HUES64 (cell line): ENCODE results near the gene TNFSF4.

ENCODE experiments used
- H3K27ac ChIP-seq: 2 replicates; pipeline ENCODE4 v1.7.0; 2013; ENCODE audit warnings: low read depth, low read length, inconsistent platforms
- H3K27me3 ChIP-seq: 2 replicates; pipeline ENCODE4 v1.6.1; 2013; ENCODE audit warnings: mild to moderate bottlenecking, low read length; ENCODE audit not compliant: insufficient read depth
- H3K36me3 ChIP-seq: 2 replicates; pipeline ENCODE4 v1.6.1; 2013; ENCODE audit warnings: mild to moderate bottlenecking, low read length; ENCODE audit not compliant: insufficient read depth
- H3K4me1 ChIP-seq: 2 replicates; pipeline ENCODE4 v1.6.1; 2013; ENCODE audit warnings: mild to moderate bottlenecking, low read length, moderate library complexity; ENCODE audit not compliant: insufficient read depth
- H3K4me3 ChIP-seq: 2 replicates; pipeline ENCODE4 v1.5.1; 2013; ENCODE audit warnings: mild to moderate bottlenecking, low read length, moderate library complexity
- H3K9ac ChIP-seq: 2 replicates; pipeline ENCODE4 v1.6.1; 2013; ENCODE audit warnings: mild to moderate bottlenecking, low read depth, low read length
- H3K9me3 ChIP-seq: 2 replicates; pipeline ENCODE4 v1.6.1; 2013; ENCODE audit warnings: low read depth, low read length; ENCODE audit not compliant: insufficient read depth
- WGBS: fragments of 150-250, 120-280 bp; methylation state at CpG from one replicate; pipeline ENCODE4 v1.1.7; 2013; ENCODE audit warnings: missing lambda C conversion rate; 5-methylcytosine and 5-hydroxymethylcytosine counted together

Gene TNFSF4

GRCh38 chr1:173210283-173210682 lies 3.2 kb upstream of the TNFSF4 start:
- H3K27me3 ChIP-seq, result peaks cover 42% of the 10 kb centered on the region
- H3K36me3 ChIP-seq, result no peaks in the 10 kb centered on the region
- H3K27ac ChIP-seq, result no peak overlapping the region
- 87% methylated on average over 2 of the region's 2 CpGs for WGBS
- H3K9ac ChIP-seq, result no peak overlapping the region
- no peaks in the 10 kb centered on the region for H3K9me3 ChIP-seq
- H3K4me1 ChIP-seq, result peaks cover 9% of the 10 kb centered on the region; the same call in 1 of the 2 replicates
- no peak overlapping the region for H3K4me3 ChIP-seq

GRCh38 chr1:173208868-173209267 lies 1.7 kb upstream of the TNFSF4 start:
- no peaks in the 10 kb centered on the region for H3K36me3 ChIP-seq
- H3K9me3 ChIP-seq, result no peaks in the 10 kb centered on the region
- H3K4me3 ChIP-seq, result no peak overlapping the region
- H3K4me1 ChIP-seq, result peaks cover 9% of the 10 kb centered on the region; the same call in 1 of the 2 replicates
- no peak overlapping the region for H3K9ac ChIP-seq
- peaks cover 42% of the 10 kb centered on the region for H3K27me3 ChIP-seq
- whole genome bisulfite sequencing, result 90% methylated on average over 4 of the region's 4 CpGs
- H3K27ac ChIP-seq, result no peak overlapping the region

- Histone ChIP-seq H3K27ac (no peak overlapping the region), H3K9me3 (no peaks in the 10 kb centered on the region), H3K36me3 (no peaks in the 10 kb centered on the region), H3K9ac (no peak overlapping the region), H3K27me3 (peaks cover 42% of the 10 kb centered on the region), H3K4me3 (no peak overlapping the region), H3K4me1 (peaks cover 9% of the 10 kb centered on the region; the same call in 1 of the 2 replicates)
- WGBS, result 100% methylated on average over 1 of the region's 1 CpG
Observed at GRCh38 chr1:173208146-173208545, 1.0 kb upstream of the TNFSF4 start.

DNA sequence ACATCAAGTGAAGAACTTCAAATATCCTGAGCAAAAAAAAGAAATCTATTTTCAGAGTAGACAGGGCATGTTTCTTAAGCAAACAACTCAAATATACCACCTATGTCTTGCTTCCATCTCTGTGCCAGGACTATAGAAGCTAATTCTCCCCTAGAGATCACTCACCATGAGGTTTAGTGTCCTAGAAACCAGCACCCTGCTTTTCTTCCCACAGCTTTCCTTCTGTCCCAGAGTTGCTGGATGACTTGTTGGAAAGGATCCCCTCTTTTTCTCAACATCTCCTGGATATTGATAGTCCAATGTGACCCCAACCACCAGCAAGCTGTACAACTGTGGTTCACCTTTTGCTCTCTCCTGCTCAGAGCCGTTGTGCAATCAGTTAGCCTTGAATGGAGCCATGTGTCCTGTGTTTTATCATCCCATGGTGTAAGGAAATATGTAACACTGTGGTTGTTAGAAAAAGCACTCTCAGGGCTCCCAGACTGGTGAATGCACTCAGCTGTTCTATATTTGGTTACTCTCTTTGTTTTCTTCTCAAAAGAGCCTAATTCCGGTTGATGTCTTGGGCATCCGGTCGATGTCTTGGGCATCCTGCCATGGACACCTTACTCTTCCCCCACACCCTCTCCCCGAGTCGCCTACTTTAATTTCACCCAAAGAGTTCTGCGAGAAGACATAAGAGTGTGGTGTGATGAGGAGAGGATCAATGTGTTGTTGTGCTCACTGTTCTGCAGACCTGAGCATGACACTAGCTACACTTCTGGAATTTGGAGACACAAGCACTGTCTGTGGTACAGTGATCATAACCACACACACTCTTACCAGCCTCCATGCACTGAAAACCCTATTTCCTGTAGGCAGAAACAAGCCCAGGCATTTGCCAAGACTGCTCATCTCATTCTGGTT lies 1.7 kb downstream of the TNFSF4 start:
- Histone ChIP-seq H3K4me1 (peaks cover 7% of the 10 kb centered on the region), H3K36me3 (no peaks in the 10 kb centered on the region), H3K4me3 (no peak overlapping the region), H3K27ac (no peak overlapping the region), H3K9ac (no peak overlapping the region), H3K9me3 (no peaks in the 10 kb centered on the region), H3K27me3 (peaks cover 19% of the 10 kb centered on the region)
- WGBS, result 97% methylated on average over 5 of the region's 7 CpGs

DNA sequence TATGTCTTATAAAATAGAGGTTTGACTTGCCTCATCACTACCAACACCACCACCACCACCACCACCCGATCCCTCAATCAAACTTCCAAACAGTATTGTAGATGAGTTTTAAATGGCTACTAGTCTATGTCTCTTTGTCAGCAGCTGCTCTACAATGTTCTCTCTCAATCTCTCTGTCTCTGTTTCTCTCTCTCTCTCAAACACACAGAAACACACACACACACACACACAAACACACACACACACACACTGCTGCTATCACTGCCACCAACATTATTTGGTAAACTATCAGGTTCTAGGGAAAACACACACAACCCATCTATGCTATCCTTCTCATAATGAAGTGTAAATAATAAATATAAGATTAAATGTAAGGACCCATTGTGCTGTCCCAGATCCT lies 2.4 kb downstream of the TNFSF4 start:
- H3K4me3 ChIP-seq, result no peak overlapping the region
- H3K27ac ChIP-seq, result no peak overlapping the region
- no peak overlapping the region for H3K9ac ChIP-seq
- peaks cover 6% of the 10 kb centered on the region; the same call in 1 of the 2 replicates for H3K4me1 ChIP-seq
- no peaks in the 10 kb centered on the region for H3K36me3 ChIP-seq
- WGBS, result no CpG with 5 or more reads among the region's 1 CpG
- H3K27me3 ChIP-seq, result peaks cover 12% of the 10 kb centered on the region
- no peaks in the 10 kb centered on the region for H3K9me3 ChIP-seq

DNA sequence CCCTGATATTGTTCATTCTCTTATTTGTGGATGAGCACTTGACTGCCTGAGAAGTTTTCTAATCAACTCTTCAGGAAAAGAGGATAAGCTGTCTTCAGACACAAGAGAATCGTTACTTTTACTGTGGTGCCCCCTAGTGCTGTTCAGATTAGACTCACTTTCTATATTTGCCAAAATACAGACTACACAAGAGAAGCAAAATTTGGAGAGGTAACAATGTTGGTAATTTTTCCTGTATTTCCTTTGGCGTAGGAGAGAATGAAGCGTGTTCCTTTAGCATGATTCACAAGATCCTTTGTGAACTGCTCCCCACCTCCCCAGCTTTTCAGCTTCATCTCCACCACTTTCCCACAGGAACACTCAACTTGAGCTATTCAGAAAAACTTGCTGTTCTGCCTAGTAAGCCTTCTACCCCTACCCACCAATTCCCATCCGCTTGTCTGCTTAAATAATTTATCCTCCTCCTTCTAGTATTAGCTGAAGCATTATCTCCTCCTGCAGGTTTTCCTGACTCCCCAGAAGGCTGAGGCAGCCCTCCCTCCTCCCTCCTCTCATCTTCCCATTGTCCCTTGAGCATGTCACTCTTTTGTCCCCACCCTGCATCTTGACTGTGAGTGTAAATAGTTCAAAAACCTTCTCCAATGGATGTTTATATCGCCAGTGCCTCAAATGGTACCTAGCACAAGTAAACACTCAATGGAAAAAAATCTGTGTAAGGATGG lies 4.5 kb downstream of the TNFSF4 start:
- no peaks in the 10 kb centered on the region for H3K36me3 ChIP-seq
- H3K9ac ChIP-seq, result no peak overlapping the region
- 63% methylated on average over 5 of the region's 5 CpGs for WGBS
- no peak overlapping the region for H3K27ac ChIP-seq
- no peaks in the 10 kb centered on the region for H3K9me3 ChIP-seq
- H3K4me3 ChIP-seq, result no peak overlapping the region
- H3K4me1 ChIP-seq, result peaks cover 6% of the 10 kb centered on the region; the same call in 1 of the 2 replicates
- no peaks in the 10 kb centered on the region for H3K27me3 ChIP-seq

DNA sequence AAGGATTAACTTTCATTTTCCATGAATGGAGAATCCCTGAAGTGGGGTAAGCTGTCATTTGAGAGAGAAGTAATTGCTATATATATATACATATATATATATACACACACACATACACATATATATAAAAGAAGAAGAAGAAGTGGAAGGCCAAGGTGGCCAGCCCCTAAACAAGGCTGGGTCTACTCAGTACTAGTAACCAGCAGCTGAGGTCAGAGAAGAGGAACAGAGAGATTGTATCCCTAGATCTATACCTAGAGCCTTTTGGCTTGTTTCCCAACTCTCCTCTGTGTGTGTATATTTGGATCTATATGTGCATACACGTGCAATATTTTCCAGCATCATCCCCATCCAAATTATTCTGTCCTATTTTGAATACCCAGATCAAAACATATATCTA lies 5.2 kb downstream of the TNFSF4 start:
- Histone ChIP-seq H3K9ac (no peak overlapping the region), H3K27ac (no peak overlapping the region), H3K27me3 (no peaks in the 10 kb centered on the region), H3K4me3 (no peak overlapping the region), H3K4me1 (peaks cover 6% of the 10 kb centered on the region; the same call in 1 of the 2 replicates), H3K36me3 (no peaks in the 10 kb centered on the region), H3K9me3 (no peaks in the 10 kb centered on the region)
- WGBS, result 70% methylated on average over 1 of the region's 1 CpG

DNA sequence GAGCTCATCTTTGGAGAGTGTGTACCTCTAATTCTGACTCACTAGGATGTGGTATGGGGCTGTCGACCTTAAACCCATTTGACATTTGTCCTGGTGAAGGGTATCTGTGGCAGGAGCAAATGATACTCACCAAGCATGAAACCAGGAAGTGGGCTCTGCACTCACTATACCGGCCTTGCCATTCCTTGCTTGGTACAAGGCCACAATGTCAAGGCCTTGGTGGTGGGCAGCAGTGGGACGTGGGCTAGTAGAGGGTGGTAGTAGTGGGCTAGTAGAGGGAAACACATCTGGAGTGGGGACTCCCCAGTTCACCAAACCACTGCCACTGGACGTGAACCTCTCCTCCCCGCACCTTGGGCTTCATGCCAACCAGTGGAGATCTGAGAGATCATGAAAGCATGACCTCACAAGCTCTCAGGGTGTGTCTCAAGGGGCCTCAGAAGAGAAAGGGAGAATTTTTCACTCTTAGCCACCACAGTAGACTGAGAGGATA lies 11.5 kb downstream of the TNFSF4 start:
- H3K36me3 ChIP-seq, result no peaks in the 10 kb centered on the region
- H3K27ac ChIP-seq, result no peak overlapping the region
- H3K4me3 ChIP-seq, result no peak overlapping the region
- no peak overlapping the region for H3K9ac ChIP-seq
- WGBS, result 95% methylated on average over 5 of the region's 5 CpGs
- no peaks in the 10 kb centered on the region for H3K27me3 ChIP-seq
- no peaks in the 10 kb centered on the region for H3K9me3 ChIP-seq
- no peaks in the 10 kb centered on the region for H3K4me1 ChIP-seq

GRCh38 chr1:173193639-173194038 lies 13.5 kb downstream of the TNFSF4 start:
- Histone ChIP-seq H3K4me1 (no peaks in the 10 kb centered on the region), H3K9me3 (no peaks in the 10 kb centered on the region), H3K36me3 (no peaks in the 10 kb centered on the region), H3K27ac (no peak overlapping the region), H3K27me3 (no peaks in the 10 kb centered on the region), H3K4me3 (no peak overlapping the region), H3K9ac (no peak overlapping the region)
- WGBS, result 91% methylated on average over 2 of the region's 2 CpGs

GRCh38 chr1:173191011-173191705 lies 16.0 kb downstream of the TNFSF4 start:
- no peaks in the 10 kb centered on the region for H3K4me1 ChIP-seq
- no peaks in the 10 kb centered on the region for H3K36me3 ChIP-seq
- 90% methylated on average over 2 of the region's 2 CpGs for WGBS
- H3K27ac ChIP-seq, result no peak overlapping the region
- no peaks in the 10 kb centered on the region for H3K27me3 ChIP-seq
- H3K4me3 ChIP-seq, result no peak overlapping the region
- H3K9me3 ChIP-seq, result no peaks in the 10 kb centered on the region
- no peak overlapping the region for H3K9ac ChIP-seq
